Breast epithelium (tissue), 3 donors: ENCODE results near the gene CCDC27.

Source experiments
- CTCF ChIP-seq, 3 donors: fragments of 450-650 bp; IDR thresholded peaks; one replicate each; pipeline ENCODE4 v1.5.1; 2016 to 2017; ENCODE audit warnings: antibody characterized with exemption in 3 of 3, mild to moderate bottlenecking in 3 of 3, moderate library complexity in 3 of 3
- POLR2AphosphoS5 ChIP-seq, 3 donors: sonication (generic); formaldehyde crosslinking; IDR thresholded peaks; one replicate each; pipeline ENCODE4 v1.6.1; 2017; ENCODE audit warnings: antibody characterized with exemption in 3 of 3

GRCh38 chr1:3774276-3774945 lies 22.2 kb downstream of the CCDC27 start:
- no peak for TF ChIP-seq POLR2AphosphoS5 (IDR thresholded peaks at IDR 0.05)
- no peak for TF ChIP-seq CTCF (IDR thresholded peaks at IDR 0.05)
